ENCODE results near the gene NEURL3. TPM values are rescaled to one million over a fixed set of nuclear protein-coding genes. Genes with fewer than 3 reads are reported as not detected.
"Not testable (repeated sequence)": the region's sequence is repeated elsewhere in the genome, so short reads cannot be mapped to it uniquely, and the experiment has no call there.

Gene NEURL3
- total RNA-seq, 2 donors from 2014 or later: 2.5 to 2.6 TPM

DNA sequence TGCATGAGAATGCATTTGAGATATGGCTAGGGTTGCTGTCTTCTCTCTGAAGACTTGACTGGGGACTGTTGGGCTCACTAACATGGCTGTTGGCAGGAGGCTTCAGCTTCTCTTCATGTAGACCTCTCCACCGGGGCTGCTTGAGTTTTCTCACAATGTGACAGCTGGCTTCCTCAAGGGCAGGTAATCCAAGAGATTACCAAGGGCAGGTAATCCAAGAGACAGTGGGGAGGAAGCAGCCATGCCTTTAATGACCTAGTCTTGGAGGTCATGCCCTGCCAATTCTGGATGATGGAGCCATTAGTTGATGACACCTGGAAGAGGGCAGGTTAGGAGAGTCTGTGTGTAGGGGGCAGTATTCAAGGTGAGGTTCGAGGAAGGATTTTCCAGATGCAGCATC, 40.5 kb downstream of the NEURL3 start:
- intact Hi-C loops (cut with DNase I): no loop called here
- H3K27me3 ChIP-seq: no peaks in the 10 kb centered on the region
- no peaks in the 10 kb centered on the region for H3K4me1 ChIP-seq
- no peak for DNase-seq
- no peaks in the 10 kb centered on the region for H3K9me3 ChIP-seq
- no peak overlapping the region for H3K9ac ChIP-seq (ENCODE audit: low read depth in 2 of 2, low read length in 2 of 2)
- TF ChIP-seq, protein P1, sequence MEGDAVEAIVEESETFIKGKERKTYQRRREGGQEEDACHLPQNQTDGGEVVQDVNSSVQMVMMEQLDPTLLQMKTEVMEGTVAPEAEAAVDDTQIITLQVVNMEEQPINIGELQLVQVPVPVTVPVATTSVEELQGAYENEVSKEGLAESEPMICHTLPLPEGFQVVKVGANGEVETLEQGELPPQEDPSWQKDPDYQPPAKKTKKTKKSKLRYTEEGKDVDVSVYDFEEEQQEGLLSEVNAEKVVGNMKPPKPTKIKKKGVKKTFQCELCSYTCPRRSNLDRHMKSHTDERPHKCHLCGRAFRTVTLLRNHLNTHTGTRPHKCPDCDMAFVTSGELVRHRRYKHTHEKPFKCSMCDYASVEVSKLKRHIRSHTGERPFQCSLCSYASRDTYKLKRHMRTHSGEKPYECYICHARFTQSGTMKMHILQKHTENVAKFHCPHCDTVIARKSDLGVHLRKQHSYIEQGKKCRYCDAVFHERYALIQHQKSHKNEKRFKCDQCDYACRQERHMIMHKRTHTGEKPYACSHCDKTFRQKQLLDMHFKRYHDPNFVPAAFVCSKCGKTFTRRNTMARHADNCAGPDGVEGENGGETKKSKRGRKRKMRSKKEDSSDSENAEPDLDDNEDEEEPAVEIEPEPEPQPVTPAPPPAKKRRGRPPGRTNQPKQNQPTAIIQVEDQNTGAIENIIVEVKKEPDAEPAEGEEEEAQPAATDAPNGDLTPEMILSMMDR (IDR thresholded peaks at IDR 0.05): no peak
- no peak overlapping the region for H3K27ac ChIP-seq
- no peak overlapping the region for H3K4me3 ChIP-seq
- H3K36me3 ChIP-seq: no peaks in the 10 kb centered on the region

- DNase-seq: no peak
- Histone ChIP-seq H3K9me3 (no peaks in the 10 kb centered on the region), H3K27me3 (no peaks in the 10 kb centered on the region), H3K9ac (ENCODE audit: low read depth in 2 of 2, low read length in 2 of 2) (no peak overlapping the region), H3K4me1 (no peaks in the 10 kb centered on the region), H3K27ac (no peak overlapping the region), H3K36me3 (no peaks in the 10 kb centered on the region), H3K4me3 (no peak overlapping the region)
- TF ChIP-seq, protein P1 (IDR thresholded peaks at IDR 0.05): no peak
- intact Hi-C loops (cut with DNase I): no loop called here
These were observed 41.1 kb downstream of the NEURL3 start for GRCh38 chr2:96464061-96464460.

DNA sequence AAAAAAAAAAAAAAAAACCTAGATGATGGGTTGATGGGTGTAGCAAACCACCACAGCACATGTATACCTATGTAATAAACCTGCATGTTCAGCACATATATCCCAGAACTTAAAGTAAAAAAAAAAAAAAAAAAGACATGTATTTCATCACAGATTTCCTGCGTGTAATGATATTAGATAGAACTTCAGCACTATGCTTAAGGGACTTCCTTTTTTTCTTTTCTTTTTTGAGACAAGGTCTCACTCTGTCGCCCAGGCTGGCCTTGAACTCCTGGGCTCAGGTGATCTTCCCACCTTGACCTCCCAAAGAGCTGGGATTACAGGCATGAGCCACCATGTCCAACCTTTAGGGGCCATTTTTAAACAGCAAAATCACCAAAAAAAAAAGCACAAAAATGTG, 42.0 kb downstream of the NEURL3 start:
- H3K4me1 ChIP-seq: no peaks in the 10 kb centered on the region
- H3K9ac ChIP-seq (ENCODE audit: low read depth in 2 of 2, low read length in 2 of 2): no peak overlapping the region
- TF ChIP-seq, protein P1 (IDR thresholded peaks at IDR 0.05): no peak
- H3K9me3 ChIP-seq: no peaks in the 10 kb centered on the region
- H3K27me3 ChIP-seq: no peaks in the 10 kb centered on the region
- no peak overlapping the region for H3K4me3 ChIP-seq
- no peaks in the 10 kb centered on the region for H3K36me3 ChIP-seq
- intact Hi-C loops (cut with DNase I): no loop called here
- DNase-seq: no peak
- H3K27ac ChIP-seq: no peak overlapping the region

GRCh38 chr2:96461616-96462015, 43.5 kb downstream of the NEURL3 start:
- intact Hi-C loops (cut with DNase I); H3K4me1 ChIP-seq; H3K9me3 ChIP-seq: not testable (repeated sequence)

DNA sequence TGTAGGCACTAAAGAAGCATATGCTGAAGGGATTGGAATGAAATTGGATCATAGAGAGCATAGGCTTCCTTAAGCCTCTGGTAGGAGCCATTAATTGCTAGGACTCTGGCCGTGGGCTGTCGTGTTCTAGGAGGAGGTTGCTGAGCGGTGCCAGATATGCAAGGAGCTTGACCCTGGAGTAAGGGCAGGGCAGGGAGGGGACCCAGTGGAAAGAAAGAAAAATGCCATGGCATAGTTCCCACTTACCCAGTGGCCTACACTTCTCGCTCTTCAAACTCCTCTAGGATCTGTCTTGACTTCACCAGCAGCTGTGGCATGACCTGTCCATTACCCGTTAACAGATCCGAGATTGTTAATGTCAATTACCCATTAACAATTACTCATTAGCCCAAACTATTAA, 53.1 kb downstream of the NEURL3 start:
- H3K27ac ChIP-seq: no peak overlapping the region
- no peak overlapping the region for H3K4me3 ChIP-seq
- TF ChIP-seq, protein P1 (IDR thresholded peaks at IDR 0.05): no peak
- no peaks in the 10 kb centered on the region for H3K27me3 ChIP-seq
- H3K36me3 ChIP-seq: no peaks in the 10 kb centered on the region
- intact Hi-C loops (cut with DNase I): no loop called here
- no peaks in the 10 kb centered on the region for H3K9me3 ChIP-seq
- no peak overlapping the region for H3K9ac ChIP-seq (ENCODE audit: low read depth in 2 of 2, low read length in 2 of 2)
- no peak for DNase-seq
- no peaks in the 10 kb centered on the region for H3K4me1 ChIP-seq

More at GRCh38 chr2:96461616-96462015, 43.5 kb downstream of the NEURL3 start:
- DNase-seq; H3K4me3 ChIP-seq; H3K27ac ChIP-seq; H3K27me3 ChIP-seq; H3K36me3 ChIP-seq; H3K9ac ChIP-seq (ENCODE audit: low read depth in 2 of 2, low read length in 2 of 2): not testable (repeated sequence)

DNA sequence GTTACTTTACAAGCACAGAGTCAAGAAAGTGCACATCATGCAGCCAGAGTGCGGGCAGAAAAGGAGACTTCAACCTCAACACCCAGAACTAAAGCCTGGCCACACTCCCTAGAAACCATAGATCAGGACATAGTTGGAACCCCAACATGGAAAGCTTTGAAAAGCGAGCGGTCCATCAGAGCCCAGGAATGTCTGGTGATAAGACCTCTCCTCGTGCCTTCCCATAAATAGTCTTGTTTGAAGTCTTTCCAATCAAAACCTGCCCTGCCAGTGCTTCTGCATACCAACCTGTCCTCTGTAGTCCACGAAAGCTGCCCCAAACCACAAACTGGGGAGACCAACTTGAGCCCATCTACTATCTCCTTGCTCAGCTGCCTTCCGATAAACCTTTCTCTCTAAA, 55.5 kb downstream of the NEURL3 start:
- no peak overlapping the region for H3K9ac ChIP-seq (ENCODE audit: low read depth in 2 of 2, low read length in 2 of 2)
- H3K36me3 ChIP-seq: no peaks in the 10 kb centered on the region
- no peak overlapping the region for H3K27ac ChIP-seq
- TF ChIP-seq, protein P1 (IDR thresholded peaks at IDR 0.05): no peak
- H3K4me3 ChIP-seq: no peak overlapping the region
- no peaks in the 10 kb centered on the region for H3K27me3 ChIP-seq
- intact Hi-C loops (cut with DNase I): no loop called here
- no peak for DNase-seq
- no peaks in the 10 kb centered on the region for H3K4me1 ChIP-seq
- no peaks in the 10 kb centered on the region for H3K9me3 ChIP-seq
